Measurements from ENCODE around the gene NDST3.

Gene NDST3

GRCh38 chr4:118225511-118225910 lies 191.2 kb downstream of the NDST3 start:
- TF ChIP-seq, protein P1, sequence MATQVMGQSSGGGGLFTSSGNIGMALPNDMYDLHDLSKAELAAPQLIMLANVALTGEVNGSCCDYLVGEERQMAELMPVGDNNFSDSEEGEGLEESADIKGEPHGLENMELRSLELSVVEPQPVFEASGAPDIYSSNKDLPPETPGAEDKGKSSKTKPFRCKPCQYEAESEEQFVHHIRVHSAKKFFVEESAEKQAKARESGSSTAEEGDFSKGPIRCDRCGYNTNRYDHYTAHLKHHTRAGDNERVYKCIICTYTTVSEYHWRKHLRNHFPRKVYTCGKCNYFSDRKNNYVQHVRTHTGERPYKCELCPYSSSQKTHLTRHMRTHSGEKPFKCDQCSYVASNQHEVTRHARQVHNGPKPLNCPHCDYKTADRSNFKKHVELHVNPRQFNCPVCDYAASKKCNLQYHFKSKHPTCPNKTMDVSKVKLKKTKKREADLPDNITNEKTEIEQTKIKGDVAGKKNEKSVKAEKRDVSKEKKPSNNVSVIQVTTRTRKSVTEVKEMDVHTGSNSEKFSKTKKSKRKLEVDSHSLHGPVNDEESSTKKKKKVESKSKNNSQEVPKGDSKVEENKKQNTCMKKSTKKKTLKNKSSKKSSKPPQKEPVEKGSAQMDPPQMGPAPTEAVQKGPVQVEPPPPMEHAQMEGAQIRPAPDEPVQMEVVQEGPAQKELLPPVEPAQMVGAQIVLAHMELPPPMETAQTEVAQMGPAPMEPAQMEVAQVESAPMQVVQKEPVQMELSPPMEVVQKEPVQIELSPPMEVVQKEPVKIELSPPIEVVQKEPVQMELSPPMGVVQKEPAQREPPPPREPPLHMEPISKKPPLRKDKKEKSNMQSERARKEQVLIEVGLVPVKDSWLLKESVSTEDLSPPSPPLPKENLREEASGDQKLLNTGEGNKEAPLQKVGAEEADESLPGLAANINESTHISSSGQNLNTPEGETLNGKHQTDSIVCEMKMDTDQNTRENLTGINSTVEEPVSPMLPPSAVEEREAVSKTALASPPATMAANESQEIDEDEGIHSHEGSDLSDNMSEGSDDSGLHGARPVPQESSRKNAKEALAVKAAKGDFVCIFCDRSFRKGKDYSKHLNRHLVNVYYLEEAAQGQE (IDR thresholded peaks at IDR 0.05; ENCODE audit: insufficient replicate concordance, low read depth): no peak
- TF ChIP-seq GABPA (IDR thresholded peaks at IDR 0.05; ENCODE audit: low read depth) (no peak), SPI1 (IDR thresholded peaks at IDR 0.05; ENCODE audit: borderline replicate concordance, low read depth) (no peak), POLR2AphosphoS5 (IDR thresholded peaks at IDR 0.05; ENCODE audit: low read depth) (no peak)
- TF ChIP-seq, protein P2, sequence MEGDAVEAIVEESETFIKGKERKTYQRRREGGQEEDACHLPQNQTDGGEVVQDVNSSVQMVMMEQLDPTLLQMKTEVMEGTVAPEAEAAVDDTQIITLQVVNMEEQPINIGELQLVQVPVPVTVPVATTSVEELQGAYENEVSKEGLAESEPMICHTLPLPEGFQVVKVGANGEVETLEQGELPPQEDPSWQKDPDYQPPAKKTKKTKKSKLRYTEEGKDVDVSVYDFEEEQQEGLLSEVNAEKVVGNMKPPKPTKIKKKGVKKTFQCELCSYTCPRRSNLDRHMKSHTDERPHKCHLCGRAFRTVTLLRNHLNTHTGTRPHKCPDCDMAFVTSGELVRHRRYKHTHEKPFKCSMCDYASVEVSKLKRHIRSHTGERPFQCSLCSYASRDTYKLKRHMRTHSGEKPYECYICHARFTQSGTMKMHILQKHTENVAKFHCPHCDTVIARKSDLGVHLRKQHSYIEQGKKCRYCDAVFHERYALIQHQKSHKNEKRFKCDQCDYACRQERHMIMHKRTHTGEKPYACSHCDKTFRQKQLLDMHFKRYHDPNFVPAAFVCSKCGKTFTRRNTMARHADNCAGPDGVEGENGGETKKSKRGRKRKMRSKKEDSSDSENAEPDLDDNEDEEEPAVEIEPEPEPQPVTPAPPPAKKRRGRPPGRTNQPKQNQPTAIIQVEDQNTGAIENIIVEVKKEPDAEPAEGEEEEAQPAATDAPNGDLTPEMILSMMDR (IDR thresholded peaks at IDR 0.05; ENCODE audit: insufficient read depth, low read length): no peak
- no peak for DNase-seq (ENCODE audit: low read depth in 1 of 2, low spot score in 1 of 2)
- H3K27me3 ChIP-seq (ENCODE audit: insufficient read depth, poor library complexity, severe bottlenecking): no peaks in the 10 kb centered on the region
- H3K27ac ChIP-seq (replicated peaks): no peak overlapping the region
- no peak overlapping the region for H3K4me3 ChIP-seq (replicated peaks; ENCODE audit: insufficient read depth, low read length)

DNA sequence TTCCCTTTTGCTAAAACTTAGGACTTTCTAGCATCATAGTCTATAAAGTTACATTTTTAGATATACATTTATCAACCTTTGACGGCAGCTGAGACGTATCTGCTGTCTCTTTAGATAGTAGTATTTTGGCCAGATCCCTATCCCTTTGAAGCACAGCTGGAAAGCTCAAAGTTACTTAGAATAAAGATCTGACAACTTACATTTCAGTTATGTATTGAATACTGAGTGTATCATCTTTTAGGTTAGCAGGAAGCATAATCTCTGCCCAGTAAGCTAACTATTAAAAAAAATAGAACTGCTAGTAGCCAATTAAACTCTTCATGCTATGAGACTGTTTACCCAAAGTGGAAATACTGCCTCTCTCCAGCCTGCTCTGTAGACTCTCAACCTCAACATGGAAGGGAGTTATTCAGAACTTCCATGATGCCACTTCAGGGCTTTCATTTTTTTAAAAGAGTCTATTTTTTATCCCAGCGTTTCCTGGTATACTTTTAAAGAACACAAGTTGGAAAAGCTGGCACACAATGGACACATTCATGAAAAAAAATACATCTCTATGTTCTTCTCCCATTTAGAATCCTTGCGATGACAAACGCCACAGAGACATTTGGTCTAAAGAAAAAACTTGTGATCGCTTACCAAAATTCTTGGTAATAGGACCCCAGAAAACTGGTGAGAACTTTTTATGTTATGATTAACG lies 192.2 kb downstream of the NDST3 start:
- no peak for TF ChIP-seq GABPA (IDR thresholded peaks at IDR 0.05; ENCODE audit: low read depth)
- TF ChIP-seq, protein P2 (IDR thresholded peaks at IDR 0.05; ENCODE audit: insufficient read depth, low read length): no peak
- TF ChIP-seq SPI1 (IDR thresholded peaks at IDR 0.05; ENCODE audit: borderline replicate concordance, low read depth): no peak
- TF ChIP-seq, protein P1 (IDR thresholded peaks at IDR 0.05; ENCODE audit: insufficient replicate concordance, low read depth): no peak
- no peak for TF ChIP-seq POLR2AphosphoS5 (IDR thresholded peaks at IDR 0.05; ENCODE audit: low read depth)
- no peak overlapping the region for H3K27ac ChIP-seq (replicated peaks)
- no peak overlapping the region for H3K4me3 ChIP-seq (replicated peaks; ENCODE audit: insufficient read depth, low read length)
- no peaks in the 10 kb centered on the region for H3K27me3 ChIP-seq (ENCODE audit: insufficient read depth, poor library complexity, severe bottlenecking)
- DNase-seq (ENCODE audit: low read depth in 1 of 2, low spot score in 1 of 2): no peak

DNA sequence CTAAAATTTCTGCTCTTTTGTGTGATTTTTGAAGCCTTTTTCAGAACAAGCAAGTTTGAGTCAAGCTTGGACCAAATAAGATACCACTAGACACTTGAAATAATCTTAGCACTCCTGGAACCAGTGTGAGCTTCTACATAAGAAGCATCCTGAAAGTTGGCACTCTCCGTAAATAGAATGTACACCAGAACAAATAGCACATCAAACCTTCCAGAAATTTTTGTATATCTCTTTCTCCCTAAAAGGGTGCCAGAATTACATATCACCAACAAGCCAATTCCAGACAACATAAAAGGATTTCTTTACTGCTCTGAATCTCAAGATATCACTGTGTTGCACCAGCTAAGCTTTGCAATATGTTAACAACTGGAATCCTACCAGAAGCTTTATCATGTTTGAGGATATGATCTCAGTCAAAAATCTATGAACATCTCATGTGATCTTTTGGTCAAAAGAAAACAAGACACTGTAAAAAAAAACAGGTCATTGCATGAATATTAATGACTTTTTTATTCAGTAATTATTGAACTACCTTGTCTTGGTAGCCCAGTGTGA lies 201.4 kb downstream of the NDST3 start:
- TF ChIP-seq GABPA (IDR thresholded peaks at IDR 0.05; ENCODE audit: low read depth): no peak
- TF ChIP-seq, protein P2 (IDR thresholded peaks at IDR 0.05; ENCODE audit: insufficient read depth, low read length): no peak
- no peak for TF ChIP-seq SPI1 (IDR thresholded peaks at IDR 0.05; ENCODE audit: borderline replicate concordance, low read depth)
- TF ChIP-seq, protein P1 (IDR thresholded peaks at IDR 0.05; ENCODE audit: insufficient replicate concordance, low read depth): no peak
- no peak for TF ChIP-seq POLR2AphosphoS5 (IDR thresholded peaks at IDR 0.05; ENCODE audit: low read depth)
- no peak overlapping the region for H3K27ac ChIP-seq (replicated peaks)
- no peak overlapping the region for H3K4me3 ChIP-seq (replicated peaks; ENCODE audit: insufficient read depth, low read length)
- H3K27me3 ChIP-seq (ENCODE audit: insufficient read depth, poor library complexity, severe bottlenecking): no peaks in the 10 kb centered on the region
- no peak for DNase-seq (ENCODE audit: low read depth in 1 of 2, low spot score in 1 of 2)
